Measurements from ENCODE around the gene ALKBH8. TPM values are rescaled to one million over a fixed set of nuclear protein-coding genes. Genes with fewer than 3 reads are reported as not detected.
"Not testable (repeated sequence)": the region's sequence is repeated elsewhere in the genome, so short reads cannot be mapped to it uniquely, and the experiment has no call there.

Gene ALKBH8
- total RNA-seq, 1 experiment from 2014 or later: 15.7 TPM

DNA sequence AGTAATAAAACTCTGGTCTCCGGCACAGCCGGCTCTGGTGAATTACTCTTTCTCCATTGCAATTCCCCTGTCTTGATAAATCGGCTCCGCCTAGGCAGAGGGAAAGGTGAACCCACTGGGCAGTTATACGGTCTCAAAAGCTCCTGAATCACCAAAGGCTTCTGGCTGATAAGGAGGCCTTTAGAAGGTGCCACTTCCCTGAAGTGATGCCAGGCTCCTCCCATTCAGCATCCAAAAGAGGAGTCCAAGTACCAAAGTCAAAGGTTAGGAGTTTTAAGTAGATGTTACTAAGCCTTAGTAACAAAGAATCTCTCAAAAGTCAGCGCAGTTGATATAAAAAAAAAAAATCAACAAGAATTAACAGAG is 11.8 kb upstream of the ALKBH8 start:
- intact Hi-C loops (cut with micrococcal nuclease; ENCODE audit: unreplicated experiment): no loop called here
- no peaks in the 10 kb centered on the region for H3K27me3 ChIP-seq (replicated peaks; ENCODE audit: control insufficient read depth, insufficient read depth, low read length)
- Mint-ChIP-seq H3K4me1 (ENCODE audit: low read depth, unreplicated experiment) (no peaks in the 10 kb centered on the region), H3K36me3 (ENCODE audit: insufficient read depth, unreplicated experiment) (no peaks in the 10 kb centered on the region), H3K27me3 (ENCODE audit: insufficient read depth, unreplicated experiment) (peaks cover 11% of the 10 kb centered on the region), H3K4me3 (ENCODE audit: unreplicated experiment) (no peak overlapping the region), H3K9me3 (ENCODE audit: unreplicated experiment) (peaks cover 12% of the 10 kb centered on the region), H3K27ac (ENCODE audit: unreplicated experiment) (no peak overlapping the region)
- H3K4me3 ChIP-seq (ENCODE audit: low read depth, low read length): no peak overlapping the region
- no peaks in the 10 kb centered on the region for H3K4me1 ChIP-seq
- ChIA-PET POLR2A (no interaction called here), CTCF (interaction anchor here (0.7 to 0.9 kb wide), 2 partner anchors 112 to 163 kb away, joined by 3 to 4 read pairs; no protein-coding TSS in a partner anchor)
- no TSS peak for BruUV-seq (replicated peaks)
- H3K9me3 ChIP-seq: peaks cover 3% of the 10 kb centered on the region; the same call in 1 of the 2 replicates
- DNase-seq: no peak
- H3K36me3 ChIP-seq (ENCODE audit: control insufficient read depth, insufficient read depth, low read length): no peaks in the 10 kb centered on the region
- TF ChIP-seq, protein P1, sequence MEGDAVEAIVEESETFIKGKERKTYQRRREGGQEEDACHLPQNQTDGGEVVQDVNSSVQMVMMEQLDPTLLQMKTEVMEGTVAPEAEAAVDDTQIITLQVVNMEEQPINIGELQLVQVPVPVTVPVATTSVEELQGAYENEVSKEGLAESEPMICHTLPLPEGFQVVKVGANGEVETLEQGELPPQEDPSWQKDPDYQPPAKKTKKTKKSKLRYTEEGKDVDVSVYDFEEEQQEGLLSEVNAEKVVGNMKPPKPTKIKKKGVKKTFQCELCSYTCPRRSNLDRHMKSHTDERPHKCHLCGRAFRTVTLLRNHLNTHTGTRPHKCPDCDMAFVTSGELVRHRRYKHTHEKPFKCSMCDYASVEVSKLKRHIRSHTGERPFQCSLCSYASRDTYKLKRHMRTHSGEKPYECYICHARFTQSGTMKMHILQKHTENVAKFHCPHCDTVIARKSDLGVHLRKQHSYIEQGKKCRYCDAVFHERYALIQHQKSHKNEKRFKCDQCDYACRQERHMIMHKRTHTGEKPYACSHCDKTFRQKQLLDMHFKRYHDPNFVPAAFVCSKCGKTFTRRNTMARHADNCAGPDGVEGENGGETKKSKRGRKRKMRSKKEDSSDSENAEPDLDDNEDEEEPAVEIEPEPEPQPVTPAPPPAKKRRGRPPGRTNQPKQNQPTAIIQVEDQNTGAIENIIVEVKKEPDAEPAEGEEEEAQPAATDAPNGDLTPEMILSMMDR (IDR thresholded peaks at IDR 0.05; ENCODE audit: insufficient read depth in 1 of 2, low read depth in 1 of 2, low read length in 1 of 2, severe bottlenecking in 1 of 2, unreplicated experiment in 1 of 2): no peak

DNA sequence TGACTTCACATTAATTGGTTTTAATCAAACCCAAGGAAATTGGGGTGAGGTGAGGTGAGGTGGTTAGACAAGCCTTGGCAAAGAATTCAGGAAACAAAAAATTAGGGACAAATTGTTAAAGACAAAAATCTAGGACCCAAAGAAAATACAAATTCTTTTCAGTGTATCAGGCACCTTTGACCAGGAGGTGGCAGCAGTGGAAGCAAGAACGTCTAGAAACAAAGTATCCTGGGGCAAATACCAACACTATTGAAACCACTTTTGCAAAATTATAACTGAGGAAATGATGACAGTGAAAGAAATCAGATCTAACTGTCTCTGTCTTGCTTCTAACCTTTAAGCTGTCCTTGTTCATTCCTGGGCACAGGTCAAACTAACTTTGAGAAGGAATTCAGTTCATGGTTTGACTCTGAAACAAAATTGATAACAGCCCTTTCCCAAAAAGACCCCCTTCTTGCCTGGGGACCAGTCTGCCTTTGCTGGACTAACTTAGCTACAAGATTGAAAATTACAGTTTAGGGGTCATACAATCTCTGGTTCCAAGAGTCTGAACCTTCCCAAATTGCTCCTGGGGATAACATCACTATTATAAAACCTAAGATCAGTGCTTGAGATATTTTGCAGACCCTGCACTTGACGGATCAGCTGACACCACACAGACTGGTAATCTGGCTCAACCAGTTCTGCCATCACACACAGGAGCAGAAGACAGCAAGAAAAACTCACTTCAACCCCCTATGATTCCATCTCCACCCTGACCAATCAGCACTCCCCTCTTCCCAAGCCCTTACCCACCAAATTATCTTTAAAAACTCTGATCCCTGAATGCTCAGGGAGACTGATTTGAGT is 11.2 kb upstream of the ALKBH8 start:
- H3K4me1 Mint-ChIP-seq (ENCODE audit: low read depth, unreplicated experiment); H3K36me3 ChIP-seq (ENCODE audit: control insufficient read depth, insufficient read depth, low read length); H3K4me1 ChIP-seq; H3K4me3 ChIP-seq (ENCODE audit: low read depth, low read length); H3K9me3 ChIP-seq; H3K27ac Mint-ChIP-seq (ENCODE audit: unreplicated experiment); H3K27me3 ChIP-seq (replicated peaks; ENCODE audit: control insufficient read depth, insufficient read depth, low read length); H3K36me3 Mint-ChIP-seq (ENCODE audit: insufficient read depth, unreplicated experiment); H3K4me3 Mint-ChIP-seq (ENCODE audit: unreplicated experiment); BruUV-seq (replicated peaks); POLR2A ChIA-PET: not testable (repeated sequence)
- H3K27me3 Mint-ChIP-seq (ENCODE audit: insufficient read depth, unreplicated experiment): peaks cover 14% of the 10 kb centered on the region
- peaks cover 12% of the 10 kb centered on the region for H3K9me3 Mint-ChIP-seq (ENCODE audit: unreplicated experiment)
- CTCF ChIA-PET: interaction anchor here (0.7 to 1.0 kb wide), 3 partner anchors 113 to 164 kb away, joined by 3 to 5 read pairs (median 4); no protein-coding TSS in a partner anchor
- intact Hi-C loops (cut with micrococcal nuclease; ENCODE audit: unreplicated experiment): loop anchor here (1.0 kb wide), 6 partner anchors 11 to 322 kb away; partner anchors contain the start of gene ALKBH8
- DNase-seq: peak; percentile 57 to 72
- TF ChIP-seq, protein P1 (IDR thresholded peaks at IDR 0.05; ENCODE audit: insufficient read depth in 1 of 2, low read depth in 1 of 2, low read length in 1 of 2, severe bottlenecking in 1 of 2, unreplicated experiment in 1 of 2): peak; percentile 90 to 92

DNA sequence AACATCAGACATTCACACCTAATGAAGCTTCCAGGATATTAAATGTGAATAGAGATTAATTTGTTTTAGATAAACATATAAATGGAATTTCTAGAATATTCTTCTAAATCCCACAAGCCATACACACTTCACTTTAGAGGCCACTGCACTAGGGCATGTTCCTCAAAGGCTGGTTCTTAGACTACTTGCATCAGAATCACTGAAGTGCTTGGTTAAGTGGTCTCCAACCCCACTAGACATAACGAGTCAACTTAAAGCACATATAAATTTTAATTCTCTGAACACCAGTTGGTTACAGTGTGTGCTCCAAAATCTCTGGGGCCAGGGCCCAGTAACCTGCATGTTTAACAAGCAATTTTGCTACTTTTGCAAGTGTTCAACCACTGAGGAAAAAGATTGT is 7.9 kb upstream of the ALKBH8 start:
- Histone ChIP-seq H3K9me3 (no peaks in the 10 kb centered on the region), H3K4me3 (ENCODE audit: low read depth, low read length) (no peak overlapping the region), H3K36me3 (ENCODE audit: control insufficient read depth, insufficient read depth, low read length) (no peaks in the 10 kb centered on the region), H3K27me3 (replicated peaks; ENCODE audit: control insufficient read depth, insufficient read depth, low read length) (peaks cover 1% of the 10 kb centered on the region; the same call in 1 of the 2 replicates), H3K4me1 (no peaks in the 10 kb centered on the region)
- CTCF ChIA-PET: no interaction called here
- Mint-ChIP-seq H3K36me3 (ENCODE audit: insufficient read depth, unreplicated experiment) (no peaks in the 10 kb centered on the region), H3K27ac (ENCODE audit: unreplicated experiment) (no peak overlapping the region), H3K4me1 (ENCODE audit: low read depth, unreplicated experiment) (no peaks in the 10 kb centered on the region), H3K4me3 (ENCODE audit: unreplicated experiment) (no peak overlapping the region), H3K27me3 (ENCODE audit: insufficient read depth, unreplicated experiment) (peaks cover 9% of the 10 kb centered on the region), H3K9me3 (ENCODE audit: unreplicated experiment) (no peaks in the 10 kb centered on the region)
- TF ChIP-seq, protein P1 (IDR thresholded peaks at IDR 0.05; ENCODE audit: insufficient read depth in 1 of 2, low read depth in 1 of 2, low read length in 1 of 2, severe bottlenecking in 1 of 2, unreplicated experiment in 1 of 2): no peak
- no peak for DNase-seq
- no TSS peak for BruUV-seq (replicated peaks)
- intact Hi-C loops (cut with micrococcal nuclease; ENCODE audit: unreplicated experiment): no loop called here
- POLR2A ChIA-PET: no interaction called here

All from Caco-2 (cell line).